AG09319 (cell line): Measurements from ENCODE around the gene FGF18.
A peak's percentile ranks its signal among the peaks of the same experiment; 100 is the strongest.

ENCODE experiments used
- DNase-seq: peaks from one replicate; pipeline ENCODE4 v3.0.0-alpha.2; 2010; ENCODE audit warnings: low read depth; ENCODE audit errors: extremely low read depth
- TF ChIP-seq, protein P1 (sequence below): IDR thresholded peaks from 2 replicates; pipeline ENCODE4 v1.5.1; 2011; ENCODE audit warnings: low read depth, mild to moderate bottlenecking, inconsistent platforms, low read length, moderate library complexity

The FGF18 gene

DNA sequence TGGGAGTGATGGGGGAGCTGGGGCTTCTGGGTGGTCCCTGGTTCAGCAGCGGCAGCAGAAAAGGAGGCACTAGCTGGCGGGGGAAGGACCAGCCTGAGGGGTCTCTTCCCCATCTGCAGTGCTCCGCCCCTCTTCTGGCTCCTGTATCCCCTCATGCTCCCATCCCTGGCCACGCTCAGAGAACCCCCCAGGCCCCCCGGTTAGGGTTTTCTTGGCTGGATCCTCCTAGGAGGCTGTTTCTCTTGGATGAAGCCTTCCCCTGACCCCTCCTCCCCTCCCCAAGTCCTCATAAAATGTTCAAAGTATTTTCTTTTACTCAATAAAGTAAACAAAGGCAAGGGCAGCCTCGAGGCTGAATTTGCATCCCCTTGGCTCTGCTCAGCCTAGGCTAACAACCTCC is 60.8 kb downstream of the FGF18 start:
- no peak for DNase-seq
- TF ChIP-seq, protein P1, sequence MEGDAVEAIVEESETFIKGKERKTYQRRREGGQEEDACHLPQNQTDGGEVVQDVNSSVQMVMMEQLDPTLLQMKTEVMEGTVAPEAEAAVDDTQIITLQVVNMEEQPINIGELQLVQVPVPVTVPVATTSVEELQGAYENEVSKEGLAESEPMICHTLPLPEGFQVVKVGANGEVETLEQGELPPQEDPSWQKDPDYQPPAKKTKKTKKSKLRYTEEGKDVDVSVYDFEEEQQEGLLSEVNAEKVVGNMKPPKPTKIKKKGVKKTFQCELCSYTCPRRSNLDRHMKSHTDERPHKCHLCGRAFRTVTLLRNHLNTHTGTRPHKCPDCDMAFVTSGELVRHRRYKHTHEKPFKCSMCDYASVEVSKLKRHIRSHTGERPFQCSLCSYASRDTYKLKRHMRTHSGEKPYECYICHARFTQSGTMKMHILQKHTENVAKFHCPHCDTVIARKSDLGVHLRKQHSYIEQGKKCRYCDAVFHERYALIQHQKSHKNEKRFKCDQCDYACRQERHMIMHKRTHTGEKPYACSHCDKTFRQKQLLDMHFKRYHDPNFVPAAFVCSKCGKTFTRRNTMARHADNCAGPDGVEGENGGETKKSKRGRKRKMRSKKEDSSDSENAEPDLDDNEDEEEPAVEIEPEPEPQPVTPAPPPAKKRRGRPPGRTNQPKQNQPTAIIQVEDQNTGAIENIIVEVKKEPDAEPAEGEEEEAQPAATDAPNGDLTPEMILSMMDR = no peak

- DNase-seq = no peak
- TF ChIP-seq, protein P1 = no peak
Measured at GRCh38 chr5:171481571-171482433, 62.4 kb downstream of the FGF18 start.

DNA sequence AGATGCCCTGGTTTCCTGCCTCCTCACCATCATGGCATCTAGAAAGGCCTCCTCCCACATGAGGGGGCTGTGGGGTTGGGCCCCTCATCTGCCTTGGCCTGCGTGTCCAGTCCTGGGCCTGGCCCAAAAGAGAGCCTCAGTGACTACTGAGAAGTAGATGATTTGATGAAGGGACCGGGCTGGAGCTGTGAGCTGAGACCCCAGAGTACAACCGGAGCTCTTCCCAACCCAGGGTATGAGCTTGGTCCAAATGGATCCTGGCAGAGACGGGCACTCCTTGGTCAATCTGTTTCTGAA is 62.9 kb downstream of the FGF18 start:
- TF ChIP-seq, protein P1 = no peak
- DNase-seq = no peak

GRCh38 chr5:171483551-171484135 is 64.2 kb downstream of the FGF18 start:
- peak; percentile 59 for DNase-seq
- TF ChIP-seq, protein P1 = no peak

DNA sequence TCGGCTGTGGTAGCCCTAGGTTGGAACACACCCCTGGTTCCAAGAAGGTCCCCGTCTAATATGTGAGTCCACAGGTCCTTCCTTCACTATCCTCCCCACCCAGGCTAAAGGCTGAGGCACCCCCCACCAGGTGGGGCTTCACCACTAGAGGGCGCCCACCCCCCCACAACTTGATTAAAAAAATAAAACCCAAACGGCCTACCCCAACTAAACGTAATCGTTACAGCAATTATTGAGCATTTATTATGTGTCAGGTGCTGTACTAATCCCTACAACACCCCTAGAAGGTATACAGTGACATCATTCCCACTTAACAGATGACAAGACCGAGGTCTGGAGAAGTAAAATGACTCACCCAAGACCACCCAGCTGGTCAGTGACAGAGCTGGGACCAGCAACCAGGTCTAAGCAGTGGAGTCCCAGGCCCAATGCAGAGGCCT is 65.0 kb downstream of the FGF18 start:
- TF ChIP-seq, protein P1 = peak; percentile 68
- no peak for DNase-seq

- TF ChIP-seq, protein P1 = no peak
- DNase-seq = no peak
Measured at GRCh38 chr5:171485668-171486067, 66.2 kb downstream of the FGF18 start.

DNA sequence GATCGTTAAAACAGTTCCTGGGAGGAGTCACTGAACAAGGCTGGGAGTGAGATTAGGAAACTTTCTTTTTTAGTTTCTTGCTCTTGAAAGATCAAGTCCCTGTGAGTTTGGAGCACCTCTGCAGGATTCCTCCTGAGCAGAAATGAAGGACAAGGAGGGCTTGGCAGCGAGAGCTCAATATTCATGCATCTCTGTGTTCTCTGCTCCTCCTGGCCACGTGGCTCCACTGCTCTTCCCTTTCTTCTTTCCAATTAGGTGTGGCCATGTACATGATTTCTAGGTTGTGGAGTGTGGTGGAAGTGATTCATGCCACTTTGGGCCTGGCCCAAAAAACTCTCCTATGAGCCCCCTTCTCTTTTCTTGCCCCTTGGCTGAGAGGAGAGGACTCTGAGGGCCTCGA is 67.2 kb downstream of the FGF18 start:
- no peak for DNase-seq
- TF ChIP-seq, protein P1 = no peak
